DMS153 treated with DMSO at 0.1 percent for 48 hours (cell line): Measurements from ENCODE around the gene SCD5.
"Not testable (repeated sequence)": the region's sequence is repeated elsewhere in the genome, so short reads cannot be mapped to it uniquely, and the experiment has no call there.

Experiments used
- DNase-seq: peaks from one replicate; lab custom pipeline; 2025; ENCODE audit not compliant: unreplicated experiment; lab: John Stamatoyannopoulos, UW

Gene SCD5

DNA sequence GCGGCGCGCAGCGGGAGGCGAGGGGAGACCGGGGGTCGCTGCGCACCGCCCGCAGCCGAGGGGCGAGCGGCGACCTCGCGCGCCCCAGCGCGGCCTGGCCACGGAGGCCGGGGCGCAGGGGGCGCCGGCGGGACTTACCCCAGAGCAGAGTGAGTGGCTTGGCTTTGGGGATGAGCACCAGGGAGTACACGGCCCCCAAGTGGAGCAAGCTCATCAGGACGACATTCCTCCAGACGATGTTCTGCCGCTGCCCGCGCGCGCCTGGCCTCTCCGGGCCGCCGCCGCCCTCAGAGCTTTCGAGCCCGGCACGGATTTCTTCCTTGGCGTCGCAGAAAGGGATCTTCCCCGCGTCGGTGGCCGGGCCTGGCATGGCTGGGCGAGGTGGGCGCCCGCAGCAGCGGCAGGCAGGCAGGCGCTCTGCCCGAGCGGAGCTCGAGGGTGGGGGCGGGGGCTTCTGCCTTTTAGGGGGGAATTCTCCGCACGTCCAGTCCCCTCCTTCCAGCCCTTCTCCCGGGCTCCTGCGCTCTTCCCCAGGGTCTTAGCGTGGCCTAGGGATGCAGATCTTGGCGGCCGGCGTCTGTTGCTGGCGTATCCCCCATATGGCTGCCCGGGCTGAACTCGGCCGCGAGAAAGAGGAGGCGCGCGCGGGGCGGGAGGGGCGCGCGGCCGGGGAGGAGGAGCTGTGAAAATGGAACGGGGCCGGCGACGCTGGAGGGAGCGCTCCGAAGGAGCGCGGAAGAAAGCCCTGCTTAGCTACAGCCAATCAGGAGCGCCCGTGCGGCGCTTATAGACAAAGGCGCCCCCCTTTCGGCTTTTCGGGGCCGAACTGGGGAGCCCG lies at the start of gene SCD5:
SCD5 (minus strand) TSS at position 629 of the 838 bp plus-strand sequence; CDS start at position 370, 259 bp downstream.
- peak; percentile 14 for DNase-seq

DNA sequence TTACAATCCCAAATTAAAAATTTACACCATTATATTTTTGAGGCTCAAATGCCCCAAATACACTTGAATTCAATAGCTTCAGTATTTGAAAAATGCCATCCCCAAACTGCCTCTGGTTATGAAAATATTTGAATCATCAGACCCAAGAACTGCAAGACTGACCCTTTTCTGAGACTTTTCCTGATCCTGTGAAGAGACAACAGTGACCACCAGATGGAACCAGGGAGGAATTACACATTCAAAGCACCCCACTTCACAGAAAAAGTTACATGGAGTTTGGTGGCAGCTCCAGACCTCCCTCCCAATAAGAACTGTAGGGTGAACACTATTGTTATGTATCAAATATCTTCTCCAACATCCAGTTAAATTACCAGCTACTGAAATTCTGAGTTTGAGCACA lies 44.0 kb upstream of the SCD5 start:
- no peak for DNase-seq

DNA sequence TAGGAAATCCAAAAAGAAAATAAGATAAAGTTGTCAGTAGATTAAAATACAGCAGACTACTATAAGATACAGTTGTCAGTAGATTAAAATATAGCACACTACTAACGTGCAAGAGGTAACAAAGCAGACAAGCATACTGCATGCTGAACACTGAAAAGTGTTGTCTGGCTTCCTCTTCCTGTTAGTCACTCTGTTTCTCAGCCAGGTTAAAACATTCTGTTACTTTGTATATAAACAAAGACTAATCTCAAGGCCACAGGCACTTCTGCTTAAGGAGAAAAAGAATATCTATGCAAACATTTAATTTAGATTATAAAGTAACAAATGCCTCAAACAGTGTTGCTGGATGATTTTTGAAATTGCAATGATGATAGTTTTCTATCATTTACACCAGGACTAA lies 41.0 kb upstream of the SCD5 start:
- DNase-seq: no peak

DNA sequence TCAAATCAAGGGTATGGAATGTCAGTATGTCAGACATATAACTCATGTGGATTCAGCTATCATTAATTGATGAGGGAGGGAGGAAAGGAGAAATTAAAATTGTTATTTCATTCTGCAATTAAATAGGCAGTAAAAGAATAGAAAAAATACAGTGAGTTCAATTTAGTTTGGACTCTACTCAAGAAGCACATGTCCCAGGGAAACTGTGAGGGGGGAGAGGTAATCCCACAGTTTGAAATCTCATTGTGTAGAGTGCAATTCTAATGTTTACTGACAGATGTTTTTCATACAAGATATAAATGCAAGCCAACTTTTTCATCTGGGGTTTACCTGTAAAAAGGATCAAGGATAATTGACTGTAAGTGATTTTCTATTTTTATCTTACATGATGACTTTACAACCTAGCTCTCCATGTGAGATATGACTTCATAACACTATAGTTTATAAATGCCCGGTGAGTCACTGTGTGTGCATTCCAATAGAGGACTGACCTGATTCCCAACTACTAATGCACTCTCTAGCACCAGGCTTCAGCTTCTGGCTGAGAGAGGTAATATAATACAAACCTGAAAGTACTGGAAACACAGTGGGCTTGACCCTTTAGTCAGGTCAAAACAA lies 35.2 kb upstream of the SCD5 start:
- no peak for DNase-seq

DNA sequence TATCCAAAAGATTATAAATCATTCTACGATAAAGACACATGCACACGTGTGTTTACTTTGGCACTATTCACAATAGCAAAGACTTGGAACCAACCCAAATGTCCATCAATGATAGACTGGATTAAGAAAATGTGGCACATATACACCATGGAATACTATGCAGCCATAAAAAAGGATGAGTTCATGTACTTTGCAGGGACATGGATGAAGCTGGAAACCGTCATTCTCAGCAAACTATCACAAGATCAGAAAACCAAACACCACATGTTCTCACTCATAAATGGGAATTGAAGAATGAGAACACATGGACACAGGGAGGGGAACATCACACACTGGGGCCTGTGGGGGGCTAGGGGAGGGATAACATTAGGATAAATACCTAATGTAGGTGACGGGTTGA lies 34.5 kb upstream of the SCD5 start:
- DNase-seq: not testable (repeated sequence)

DNA sequence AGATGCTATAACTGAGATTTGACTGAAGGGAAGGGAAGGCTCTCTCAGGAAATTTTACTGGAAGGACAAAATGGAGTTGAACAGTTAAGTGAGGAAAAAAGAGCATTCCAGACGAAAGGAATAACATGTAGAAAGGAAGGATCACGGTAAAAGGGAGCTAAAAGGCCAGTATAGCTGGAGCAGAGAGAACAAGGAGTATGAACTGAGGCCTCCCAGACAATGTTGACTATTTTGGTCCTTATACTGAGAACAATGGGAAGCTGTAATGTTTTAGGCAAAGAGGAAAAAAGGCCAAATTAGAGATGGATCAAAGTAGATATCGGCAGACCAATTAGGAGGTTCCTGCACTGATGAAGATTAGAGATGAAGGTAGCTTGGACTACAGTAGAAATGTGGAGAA lies 26.8 kb upstream of the SCD5 start:
- no peak for DNase-seq

DNA sequence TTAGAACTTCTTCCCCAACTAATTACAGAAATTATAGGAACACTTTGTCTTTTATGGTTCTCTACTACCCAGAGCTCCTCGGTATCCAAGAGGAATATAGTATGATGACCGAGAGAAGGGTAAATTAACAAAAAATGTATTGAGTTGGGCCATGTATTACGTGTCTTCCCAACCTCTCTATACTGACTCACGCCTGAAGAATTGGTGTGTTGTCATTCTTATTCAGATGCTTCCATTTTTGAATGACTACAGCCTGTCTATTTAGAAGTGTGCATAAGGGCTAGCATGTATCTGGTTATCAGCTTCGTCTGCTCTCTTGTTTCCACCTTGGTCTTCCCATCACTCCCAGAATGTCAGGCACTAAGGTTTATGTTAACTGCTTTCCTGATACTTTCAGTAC lies 24.5 kb upstream of the SCD5 start:
- no peak for DNase-seq

DNA sequence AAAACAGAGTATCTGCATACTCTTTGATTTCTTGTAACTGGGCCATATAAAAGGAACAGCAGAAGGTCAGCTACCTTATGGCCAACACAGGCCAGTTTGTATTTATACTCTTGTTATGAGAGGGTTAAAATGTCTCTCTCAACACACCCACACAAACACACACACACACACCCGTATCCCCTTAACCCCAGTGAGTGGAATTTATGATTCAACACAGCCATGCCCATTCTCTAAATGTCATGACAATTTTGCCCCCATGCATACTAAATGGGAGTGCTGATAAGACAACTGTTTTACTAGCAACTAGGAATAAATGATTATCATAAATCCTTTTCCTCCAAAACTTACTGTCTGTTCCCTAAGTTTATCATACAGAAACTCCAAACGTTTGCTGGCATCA lies 22.1 kb upstream of the SCD5 start:
- DNase-seq: no peak

DNA sequence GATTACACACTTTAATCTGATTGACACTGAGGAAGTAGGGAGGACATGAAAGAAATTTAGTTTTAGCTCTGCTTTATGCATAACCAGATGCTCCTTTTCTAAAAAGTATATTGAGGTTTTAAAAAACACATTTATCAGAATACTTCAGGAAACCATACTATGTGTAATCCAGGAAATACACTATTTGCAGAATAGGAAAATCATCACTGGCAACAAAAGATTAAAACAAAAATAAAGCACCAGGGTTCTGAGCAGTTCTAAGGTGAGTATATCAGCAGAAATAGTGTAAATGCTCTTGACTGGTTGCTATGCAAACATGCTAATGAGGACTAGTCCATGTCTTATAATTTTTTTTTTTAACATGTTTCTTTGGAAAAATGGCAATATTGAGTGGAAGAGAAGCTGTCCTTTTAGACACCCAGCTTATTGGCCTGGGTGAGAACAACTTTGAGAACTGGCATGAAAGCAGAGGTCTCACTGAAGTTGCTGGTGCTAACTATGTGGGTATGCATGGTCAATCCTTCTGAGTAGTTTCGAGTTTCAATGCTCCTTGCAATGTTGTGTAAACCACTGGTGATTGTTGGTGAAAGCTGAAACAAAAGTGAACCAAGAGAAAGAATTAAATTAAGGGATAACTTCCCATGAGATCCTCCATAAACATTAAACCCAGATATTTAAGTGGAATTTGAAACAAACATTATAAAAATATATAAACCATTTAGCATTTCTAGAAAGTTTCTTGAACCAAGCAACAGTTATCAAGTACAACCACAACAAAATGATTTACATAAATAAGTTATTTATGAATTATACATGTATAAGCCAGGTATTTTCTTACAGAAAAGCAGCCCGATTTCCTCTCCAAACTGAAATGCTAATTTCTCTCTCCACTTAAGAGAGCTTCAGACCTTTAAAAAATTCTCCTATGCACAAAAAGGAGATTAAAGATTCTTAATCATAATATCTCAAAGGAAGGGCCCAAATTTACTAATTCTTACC lies 20.4 kb upstream of the SCD5 start:
- DNase-seq: no peak

DNA sequence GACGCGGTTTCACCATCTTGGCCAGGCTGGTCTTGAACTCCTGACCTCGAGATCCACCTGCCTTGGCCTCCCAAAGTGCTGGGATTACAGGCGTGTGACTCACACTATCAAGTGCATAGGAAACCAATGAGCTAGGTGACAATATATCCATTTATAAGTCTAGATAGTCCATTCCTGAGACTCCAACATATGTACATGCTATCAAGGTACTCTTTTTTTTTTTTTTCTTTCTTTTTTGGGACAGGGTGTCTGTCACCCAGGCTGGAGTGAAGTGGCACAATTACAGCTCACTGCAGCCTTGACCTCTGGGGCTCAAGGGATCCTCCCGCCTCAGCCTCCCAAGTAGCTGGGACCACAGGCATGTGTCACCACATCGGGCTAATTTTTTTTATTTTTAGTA lies 18.3 kb upstream of the SCD5 start:
- DNase-seq: not testable (repeated sequence)

DNA sequence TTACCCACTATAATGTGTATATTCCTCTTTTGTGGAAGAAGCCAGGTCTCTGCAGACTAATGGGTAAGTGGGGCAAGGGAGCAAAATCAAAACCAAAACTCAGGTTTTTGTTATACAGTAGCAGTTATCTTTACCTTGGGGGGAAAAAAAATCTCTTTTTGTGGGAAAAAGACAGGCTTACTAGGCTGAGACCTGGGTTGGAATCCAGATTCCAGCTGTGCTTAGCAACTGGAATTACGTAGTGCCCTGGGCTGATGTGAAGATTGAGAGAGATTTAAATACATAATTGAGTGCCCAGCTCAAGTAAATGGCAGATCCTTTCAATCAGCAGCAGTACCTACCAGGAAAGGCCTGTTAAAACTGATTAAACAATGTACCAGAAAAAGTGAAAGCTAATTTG lies 15.4 kb upstream of the SCD5 start:
- no peak for DNase-seq

DNA sequence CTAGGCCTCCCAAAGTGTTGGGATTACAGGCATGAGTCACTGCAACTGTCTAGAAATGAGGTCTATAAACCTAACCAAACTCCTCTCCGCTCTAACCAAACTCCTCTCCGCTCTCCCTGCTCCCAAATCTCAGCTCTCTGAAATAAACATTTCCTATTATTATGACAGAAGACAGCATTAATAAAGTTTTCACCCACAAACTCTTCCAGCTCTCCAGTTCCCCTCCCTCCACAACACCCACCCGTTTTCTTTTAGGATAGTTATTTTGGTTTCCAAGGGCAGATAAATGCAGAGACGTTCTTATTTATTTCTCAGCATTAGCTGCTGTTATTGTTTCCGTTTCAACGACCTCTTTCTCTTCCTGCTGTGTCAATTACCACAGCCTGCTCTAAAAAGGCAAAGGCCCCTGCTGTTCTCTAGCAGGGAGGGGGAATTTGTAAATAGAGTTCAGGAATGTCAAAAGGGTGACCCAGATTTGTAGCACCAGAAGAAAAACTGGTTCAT lies 13.3 kb upstream of the SCD5 start:
- DNase-seq: peak; percentile 31

DNA sequence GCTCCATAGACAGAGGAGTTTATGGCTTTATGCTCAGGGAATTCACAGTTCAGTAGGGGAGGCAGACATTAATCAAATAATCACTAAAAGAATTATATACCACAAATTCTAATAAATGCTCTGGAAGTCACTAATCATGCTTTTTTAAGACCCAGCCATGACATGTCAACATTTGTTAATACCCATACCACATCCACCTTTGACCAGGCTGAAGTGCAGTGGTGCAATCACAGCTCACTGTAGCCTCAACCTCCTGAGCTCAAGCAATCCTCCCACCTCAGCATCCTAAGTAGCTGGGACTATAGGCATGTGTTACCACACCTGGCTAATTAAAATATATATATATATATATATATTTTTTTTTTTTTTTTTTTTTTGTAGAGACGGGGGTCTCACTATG lies 12.8 kb upstream of the SCD5 start:
- no peak for DNase-seq

DNA sequence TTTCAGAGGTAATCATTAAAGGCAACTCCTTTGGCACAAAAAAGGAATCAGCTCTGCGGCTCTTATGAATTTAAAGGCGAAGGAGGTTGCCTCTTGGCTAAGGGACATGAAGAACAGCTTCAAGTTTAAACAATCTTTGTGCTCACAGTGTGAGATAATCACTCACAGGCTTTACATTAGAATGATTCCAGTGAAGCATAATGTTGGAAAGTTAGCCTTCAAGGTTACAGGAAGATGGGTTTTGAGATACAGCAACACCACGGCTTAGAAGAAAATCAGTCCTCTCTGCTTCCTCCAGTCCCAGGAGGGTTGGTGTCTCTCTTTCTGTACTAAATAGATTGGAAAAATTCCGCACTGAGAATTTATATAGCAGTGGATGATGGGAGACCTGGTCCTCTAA lies 11.6 kb upstream of the SCD5 start:
- DNase-seq: no peak

DNA sequence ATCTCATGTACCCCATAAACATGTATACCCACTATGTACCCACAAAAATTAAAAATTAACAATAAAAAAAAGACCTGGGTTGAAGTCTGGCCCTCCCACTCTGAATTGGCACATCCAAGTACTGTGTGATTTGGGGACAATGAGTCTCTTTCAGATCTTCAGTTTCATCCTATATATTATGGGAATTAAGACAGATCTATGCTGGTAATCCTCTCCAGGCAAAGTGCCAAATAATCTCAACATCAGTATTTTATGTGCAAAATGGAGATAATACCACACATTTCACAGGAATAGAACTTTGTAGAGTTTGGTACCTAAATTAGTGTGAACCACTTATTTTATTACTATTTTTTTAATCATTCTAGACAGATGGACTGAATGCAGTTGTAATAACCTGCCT lies 11.0 kb upstream of the SCD5 start:
- no peak for DNase-seq

DNA sequence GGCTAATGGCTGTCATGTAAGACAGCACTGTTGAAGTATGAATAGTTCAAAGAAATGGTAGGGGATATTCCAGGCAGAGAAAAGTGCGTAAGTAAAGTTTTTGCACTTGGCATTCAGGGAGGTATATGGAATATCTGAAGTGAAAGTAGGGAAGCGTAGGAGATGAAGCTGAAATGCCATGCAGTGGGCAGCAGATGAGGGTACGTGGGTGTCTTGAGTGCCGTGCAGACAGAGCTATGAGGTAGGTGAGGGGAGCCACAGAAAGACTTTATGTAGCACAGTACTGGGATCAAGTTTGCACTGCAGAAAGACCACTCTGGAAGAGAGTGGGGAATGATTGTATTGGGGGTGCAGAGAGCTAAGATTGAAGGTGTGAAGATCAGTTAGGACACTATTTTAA lies 5.2 kb upstream of the SCD5 start:
- DNase-seq: no peak

DNA sequence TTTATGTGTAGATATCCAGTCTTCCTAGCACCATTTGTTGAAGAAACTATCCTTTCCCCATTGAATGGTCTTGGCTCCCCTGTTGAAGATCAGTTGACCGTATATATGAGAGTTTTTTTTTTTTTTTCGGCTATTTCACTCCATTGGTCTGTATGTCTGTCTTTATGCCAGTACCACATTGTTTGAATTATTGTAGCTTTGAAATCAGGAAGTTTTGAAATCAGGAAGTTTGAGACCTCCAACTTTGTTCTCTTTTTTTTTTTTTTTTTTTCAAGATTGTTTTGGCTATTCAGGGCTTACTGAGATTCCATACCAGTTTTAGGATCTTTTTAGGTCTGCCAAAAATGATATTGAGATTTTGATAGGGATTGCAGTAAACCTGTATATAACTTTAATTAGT lies 4.3 kb upstream of the SCD5 start:
- no peak for DNase-seq

DNA sequence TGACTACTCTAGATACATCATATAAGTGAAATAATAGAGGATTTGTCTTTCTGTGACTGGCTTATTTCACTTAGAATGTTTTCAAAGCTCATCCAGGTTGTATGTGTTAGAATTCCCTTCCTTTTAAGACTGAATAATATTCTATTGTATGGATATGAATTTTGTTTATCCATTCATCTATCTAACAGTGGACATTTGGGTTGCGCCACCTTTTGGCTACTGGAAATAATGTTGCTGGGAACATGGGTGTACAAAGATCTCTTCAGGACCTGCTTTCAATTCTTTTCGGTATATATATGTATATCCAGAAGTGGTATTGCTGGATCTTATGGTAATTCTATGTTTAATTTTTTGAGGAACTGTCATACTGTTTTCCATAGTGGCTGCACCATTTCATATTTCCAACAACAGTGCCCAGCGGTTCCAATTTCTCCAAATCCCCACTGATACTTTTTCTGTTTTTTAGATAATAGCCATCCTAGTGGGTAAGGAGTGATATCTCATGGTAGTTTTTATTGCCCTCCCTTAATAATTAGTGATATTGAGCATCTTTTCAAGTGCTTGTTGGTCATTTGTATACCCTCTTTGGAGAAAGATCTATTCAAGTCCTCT lies 3.4 kb upstream of the SCD5 start:
- DNase-seq: peak; percentile 12

DNA sequence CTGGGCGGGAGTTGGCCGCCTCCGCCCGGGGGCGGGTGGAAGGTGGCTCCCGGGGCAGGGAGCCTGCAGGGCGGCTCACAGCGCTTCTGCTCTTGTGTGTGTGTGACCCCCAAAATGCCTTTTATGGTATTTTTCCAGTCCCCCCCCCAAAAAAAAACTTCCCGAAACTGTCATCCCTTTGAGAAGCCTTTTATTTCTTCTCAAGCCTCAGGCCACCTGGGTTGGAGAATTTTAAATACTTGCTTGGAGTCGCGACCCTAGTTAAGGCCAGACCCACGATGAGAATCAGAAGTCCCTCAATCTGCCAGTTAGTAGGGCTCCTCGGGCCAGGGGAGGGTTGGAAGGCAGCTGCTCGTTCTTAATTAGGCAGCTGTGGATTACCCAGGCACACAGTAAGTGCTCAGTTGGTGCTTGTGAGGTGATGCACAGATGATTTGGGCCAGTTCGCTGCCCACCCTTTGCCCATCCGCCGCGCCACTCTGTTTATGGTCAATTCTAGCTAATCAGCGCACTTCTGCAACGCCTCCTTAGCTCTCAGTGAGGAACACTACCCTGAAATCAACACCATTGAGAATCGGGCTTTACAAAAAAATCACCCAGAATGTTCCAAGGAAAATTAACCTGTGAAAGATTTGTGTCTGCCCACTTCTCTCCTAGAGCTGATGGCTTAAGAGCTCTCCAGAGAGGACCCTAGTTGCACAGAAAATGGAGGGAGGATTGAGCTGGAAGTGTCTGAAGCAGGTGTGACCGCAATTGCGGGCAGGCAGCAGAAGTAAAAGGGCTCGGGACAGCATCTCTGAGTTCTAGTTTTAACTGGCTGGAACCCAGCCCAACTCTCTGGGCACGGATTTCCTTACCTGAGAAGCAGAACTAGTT lies 648 bp upstream of the SCD5 start:
- DNase-seq: no peak
